HL-60 (cell line): ENCODE data around the gene ATP5F1C.
"Not testable (repeated sequence)": the region's sequence is repeated elsewhere in the genome, so short reads cannot be mapped to it uniquely, and the experiment has no call there.

Source experiments
- DNase-seq, 2 experiments: peaks; one replicate each; pipeline ENCODE4 v3.0.0-alpha.2; 2010 to 2020; ENCODE audit warnings: low read depth in 1 of 2, low spot score in 1 of 2
- H3K27ac ChIP-seq: fragments of 250-450 bp; sonication (Bioruptor Pico); replicated peaks from 2 replicates; pipeline ENCODE4 v1.5.1; 2020; ENCODE audit warnings: mild to moderate bottlenecking, moderate library complexity
- H3K27me3 ChIP-seq: fragments of 250-450 bp; sonication (Bioruptor Pico); 2 replicates; pipeline ENCODE4 v1.5.1; 2021; ENCODE audit warnings: mild to moderate bottlenecking, moderate library complexity; ENCODE audit not compliant: insufficient read depth, poor library complexity, severe bottlenecking
- H3K4me3 ChIP-seq: replicated peaks from 2 replicates; pipeline ENCODE4 v1.5.1; 2011; ENCODE audit warnings: mild to moderate bottlenecking, control low read depth, low read length; ENCODE audit not compliant: insufficient read depth
- CTCF ChIP-seq: IDR thresholded peaks from one replicate; pipeline ENCODE4 v1.5.1; 2011; ENCODE audit warnings: low read length, control low read depth, inconsistent platforms; ENCODE audit not compliant: insufficient read depth
- GABPA ChIP-seq: IDR thresholded peaks from 2 replicates; pipeline ENCODE4 v1.6.1; 2012; ENCODE audit warnings: low read depth
- POLR2AphosphoS5 ChIP-seq: IDR thresholded peaks from 2 replicates; pipeline ENCODE4 v1.6.1; 2012; ENCODE audit warnings: low read depth
- REST ChIP-seq: IDR thresholded peaks from 2 replicates; pipeline ENCODE4 v1.6.1; 2012; ENCODE audit warnings: low read depth; ENCODE audit not compliant: insufficient replicate concordance
- SPI1 ChIP-seq: IDR thresholded peaks from 2 replicates; pipeline ENCODE4 v1.6.1; 2012; ENCODE audit warnings: low read depth, mild to moderate bottlenecking, borderline replicate concordance

ATP5F1C gene

GRCh38 chr10:7776777-7777176, 11.2 kb upstream of the ATP5F1C start:
- no peaks in the 10 kb centered on the region for H3K27me3 ChIP-seq
- DNase-seq, result no peak
- no peak overlapping the region for H3K4me3 ChIP-seq
- no peak for TF ChIP-seq GABPA
- TF ChIP-seq POLR2AphosphoS5, result no peak
- TF ChIP-seq REST, result no peak
- TF ChIP-seq SPI1, result no peak
- TF ChIP-seq CTCF, result no peak
- no peak overlapping the region for H3K27ac ChIP-seq

GRCh38 chr10:7782194-7782593, 5.8 kb upstream of the ATP5F1C start:
- not testable (repeated sequence) for DNase-seq, H3K27ac ChIP-seq, H3K27me3 ChIP-seq, H3K4me3 ChIP-seq

- Histone ChIP-seq H3K4me3 (no peak overlapping the region), H3K27ac (no peak overlapping the region), H3K27me3 (no peaks in the 10 kb centered on the region)
- TF ChIP-seq SPI1, result peak; percentile 50; the same call in 1 of the 2 replicates
- no peak for TF ChIP-seq POLR2AphosphoS5
- TF ChIP-seq GABPA, result no peak
- TF ChIP-seq REST, result no peak
- DNase-seq, result no peak
These were observed 1.5 kb upstream of the ATP5F1C start for GRCh38 chr10:7786430-7786829.

GRCh38 chr10:7787150-7787856, 674 bp upstream of the ATP5F1C start:
- Histone ChIP-seq H3K4me3 (peak overlapping the region; percentile 91), H3K27ac (peak overlapping the region; percentile 92), H3K27me3 (no peaks in the 10 kb centered on the region)
- DNase-seq, result peak in 1 of 2 experiments; percentile 0
- no peak for TF ChIP-seq SPI1
- no peak for TF ChIP-seq REST
- no peak for TF ChIP-seq POLR2AphosphoS5
- no peak for TF ChIP-seq GABPA
- TF ChIP-seq CTCF, result no peak
